Measurements from ENCODE around the gene VAMP8. TPM values are rescaled to one million over a fixed set of nuclear protein-coding genes. Genes with fewer than 3 reads are reported as not detected.

VAMP8 gene
- total RNA-seq, 1 experiment from 2014 or later = 52.0 TPM

GRCh38 chr2:85583667-85584353 lies 6.4 kb downstream of the VAMP8 start (continued):
- TF ChIP-seq ATF3 (CRISPR knock-in tag; conservative IDR thresholded peaks at IDR 0.05) (no peak), ZNF232 (CRISPR knock-in tag; IDR thresholded peaks at IDR 0.05) (no peak), ZNF416 (CRISPR knock-in tag; IDR thresholded peaks at IDR 0.05) (no peak), E2F4 (CRISPR knock-in tag; IDR thresholded peaks at IDR 0.05; ENCODE audit: borderline replicate concordance, low read depth) (no peak), ZNF671 (CRISPR knock-in tag; IDR thresholded peaks at IDR 0.05) (no peak)

GRCh38 chr2:85584354-85584856 lies 7.0 kb downstream of the VAMP8 start, which contains the start of gene VAMP5:
VAMP5 (plus strand) TSS chr2:85584431; CDS start chr2:85584491, 60 bp downstream.
- ChIA-PET CTCF (no interaction called here), POLR2A (interaction anchor here (1.3 kb wide), 1 partner anchor 11 kb away, joined by 5 read pairs; the partner anchor contains the start of gene RNF181)
- Mint-ChIP-seq H3K4me1 (peaks cover 19% of the 10 kb centered on the region), H3K27ac (no peak within 1 kb of the TSS; the same call in 1 of the 2 replicates), H3K36me3 (0 out of 2 replicates have a peak, but pooled peaks cover 3% of the 10 kb centered on the region), H3K4me3 (peak within 1 kb of the TSS; percentile 65), H3K9me3 (no peaks in the 10 kb centered on the region), H3K27me3 (ENCODE audit: low read depth) (peaks cover 40% of the 10 kb centered on the region)
- DNase-seq (ENCODE audit: low spot score) = no peak
- TF ChIP-seq SP1 (CRISPR knock-in tag; conservative IDR thresholded peaks at IDR 0.05) (0 out of 2 replicates have a peak, but pooled peaks have one; percentile 12), GABPB1 (CRISPR knock-in tag; IDR thresholded peaks at IDR 0.05) (peak; percentile 12; the same call in 1 of the 2 replicates), FOXP1 (CRISPR knock-in tag; IDR thresholded peaks at IDR 0.05; ENCODE audit: borderline replicate concordance) (0 out of 2 replicates have a peak, but pooled peaks have one; percentile 35), ESRRA (CRISPR knock-in tag; IDR thresholded peaks at IDR 0.05; ENCODE audit: borderline replicate concordance) (no peak)
- peak; percentile 75 for ATAC-seq

- 0 out of 2 replicates have a peak, but pooled peaks cover 3% of the 10 kb centered on the region for H3K36me3 Mint-ChIP-seq
- CTCF ChIA-PET = interaction anchor here (1.0 kb wide), 1 partner anchor 17 kb away, joined by 6 read pairs; no protein-coding TSS in a partner anchor
Observed at GRCh38 chr2:85584857-85585780, 7.7 kb downstream of the VAMP8 start.

More at GRCh38 chr2:85584857-85585780, 7.7 kb downstream of the VAMP8 start:
- TF ChIP-seq PREB (CRISPR knock-in tag; IDR thresholded peaks at IDR 0.05; ENCODE audit: borderline replicate concordance) = peak; percentile 20; the same call in 1 of the 2 replicates
- TF ChIP-seq ELF4 (CRISPR knock-in tag; IDR thresholded peaks at IDR 0.05; ENCODE audit: low read depth) = no peak
- no peak for TF ChIP-seq ETV6 (CRISPR knock-in tag; IDR thresholded peaks at IDR 0.05)
- TF ChIP-seq ZBTB43 (CRISPR knock-in tag; IDR thresholded peaks at IDR 0.05) = no peak
- peak; percentile 84 for TF ChIP-seq GABPB1 (CRISPR knock-in tag; IDR thresholded peaks at IDR 0.05)
- TF ChIP-seq HMGA2 (CRISPR knock-in tag; IDR thresholded peaks at IDR 0.05) = no peak
- TF ChIP-seq ZSCAN18 (CRISPR knock-in tag; IDR thresholded peaks at IDR 0.05) = no peak
- TF ChIP-seq USF2 (CRISPR knock-in tag; IDR thresholded peaks at IDR 0.05) = no peak
- TF ChIP-seq FOXP1 (CRISPR knock-in tag; IDR thresholded peaks at IDR 0.05; ENCODE audit: borderline replicate concordance) = no peak
- Mint-ChIP-seq H3K9me3 (no peaks in the 10 kb centered on the region), H3K4me1 (peaks cover 14% of the 10 kb centered on the region), H3K27me3 (ENCODE audit: low read depth) (peaks cover 42% of the 10 kb centered on the region), H3K4me3 (peak overlapping the region; percentile 59), H3K27ac (no peak overlapping the region; the same call in 1 of the 2 replicates)
- ATAC-seq = peak; percentile 9
- POLR2A ChIA-PET = interaction anchor here (1.3 kb wide), 1 partner anchor 10 kb away, joined by 5 read pairs; the partner anchor contains the start of gene RNF181
- DNase-seq (ENCODE audit: low spot score) = no peak
